Sciatic nerve (tissue), 2 donors: ENCODE results near the gene SHB. TPM values are rescaled to one million over a fixed set of nuclear protein-coding genes. Genes with fewer than 3 reads are reported as not detected.

Experiments
- ATAC-seq: fragments of 200-7000 bp; cut with Tn5 transposase; one replicate; pipeline ENCODE4 v1.9.1; 2020; ENCODE audit warnings: mild to moderate bottlenecking, moderate library complexity
- DNase-seq: peaks from one replicate; pipeline ENCODE4 v3.0.0-alpha.2; 2020; ENCODE audit warnings: low spot score
- intact Hi-C: fragments of 100-400 bp; cut with DNase I; formaldehyde crosslinking; loops from one replicate; pipeline ENCODE4 v1.14.2; 2022
- total RNA-seq: library from RNA; stranded (reverse); fragmentation: NEBNext Ultra II Directional; extraction: Animal tissue kit (Norgen Biotek cat#: 25700); gene quantifications from one replicate; pipeline ENCODE4 v1.2.1, GENCODE V29; 2021
- donor health status: DM: no; HTN: no; CAD: no.
- donor health status: DM: no; HTN: no; CAD: no.

SHB gene
- total RNA-seq, 1 donor from 2014 or later, result 15.9 TPM

DNA sequence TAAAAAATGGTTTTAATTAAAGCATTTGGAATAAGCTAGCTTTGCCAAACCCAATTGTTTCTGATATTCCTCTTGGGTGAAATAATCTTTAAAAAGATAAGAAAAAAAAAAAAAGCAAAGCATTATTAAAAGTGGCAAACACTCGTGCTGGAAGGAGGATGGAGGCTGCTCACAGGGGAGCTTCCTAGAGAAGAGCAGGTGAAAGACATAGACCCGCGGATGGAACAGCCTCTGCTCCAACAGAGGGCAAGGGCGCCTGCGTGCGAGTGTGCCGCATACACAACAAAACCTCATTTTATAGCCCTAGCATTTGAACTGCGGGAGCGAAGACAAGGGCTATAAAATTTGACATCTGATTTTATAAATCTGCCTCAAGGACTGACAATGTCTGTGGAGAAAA, 131.7 kb downstream of the SHB start:
- DNase-seq (no peak), ATAC-seq (no peak)
- intact Hi-C loops, result no loop called here

- ATAC-seq (no peak), DNase-seq (no peak)
- intact Hi-C loops, result no loop called here
Measured at GRCh38 chr9:37936965-37937364, 132.1 kb downstream of the SHB start.

- intact Hi-C loops, result no loop called here
- ATAC-seq, result no peak
- DNase-seq, result no peak
Measured at GRCh38 chr9:37936376-37936775, 132.7 kb downstream of the SHB start.

DNA sequence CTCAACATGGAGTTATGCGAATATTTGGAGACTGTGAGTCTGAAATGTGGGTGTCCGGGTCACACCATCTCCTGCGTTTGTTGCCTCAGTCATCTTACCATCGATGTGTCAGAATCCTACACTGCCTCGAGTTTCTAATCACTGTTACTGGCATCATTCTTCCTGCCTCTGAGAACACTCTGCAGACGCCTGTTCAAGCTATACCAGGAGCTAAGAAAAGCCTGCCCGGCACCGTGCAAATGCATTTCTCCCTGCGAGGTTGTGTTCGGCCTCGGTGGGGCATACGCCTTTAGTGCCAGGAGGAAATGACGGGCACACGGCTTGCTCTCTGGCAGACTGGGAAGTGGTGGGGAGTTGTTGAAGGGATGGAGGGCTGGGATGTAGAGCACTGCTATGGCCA, 133.9 kb downstream of the SHB start:
- intact Hi-C loops, result no loop called here
- no peak for ATAC-seq
- no peak for DNase-seq

DNA sequence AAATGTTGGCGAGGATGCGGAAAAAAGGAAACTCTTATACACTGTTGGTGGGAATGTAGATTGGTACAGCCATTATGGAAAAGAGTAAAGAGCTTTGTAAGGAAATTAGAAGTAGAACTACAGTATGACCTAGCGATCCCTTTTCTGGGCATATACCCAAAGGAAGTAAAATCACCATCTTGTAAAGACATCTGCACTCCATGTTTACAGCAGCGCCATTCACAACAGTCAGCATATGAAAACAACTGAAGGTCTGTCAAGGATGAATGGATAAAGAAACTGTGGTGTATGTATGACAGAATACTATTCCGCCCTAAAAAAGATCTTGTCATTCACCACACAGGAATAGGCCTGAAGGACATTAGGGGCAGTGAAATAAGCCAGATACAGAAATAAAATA, 137.4 kb downstream of the SHB start:
- no peak for ATAC-seq
- no peak for DNase-seq
- intact Hi-C loops, result no loop called here

- ATAC-seq, result no peak
- intact Hi-C loops, result no loop called here
- DNase-seq, result no peak
Measured at GRCh38 chr9:37929441-37929895, 139.6 kb downstream of the SHB start.

DNA sequence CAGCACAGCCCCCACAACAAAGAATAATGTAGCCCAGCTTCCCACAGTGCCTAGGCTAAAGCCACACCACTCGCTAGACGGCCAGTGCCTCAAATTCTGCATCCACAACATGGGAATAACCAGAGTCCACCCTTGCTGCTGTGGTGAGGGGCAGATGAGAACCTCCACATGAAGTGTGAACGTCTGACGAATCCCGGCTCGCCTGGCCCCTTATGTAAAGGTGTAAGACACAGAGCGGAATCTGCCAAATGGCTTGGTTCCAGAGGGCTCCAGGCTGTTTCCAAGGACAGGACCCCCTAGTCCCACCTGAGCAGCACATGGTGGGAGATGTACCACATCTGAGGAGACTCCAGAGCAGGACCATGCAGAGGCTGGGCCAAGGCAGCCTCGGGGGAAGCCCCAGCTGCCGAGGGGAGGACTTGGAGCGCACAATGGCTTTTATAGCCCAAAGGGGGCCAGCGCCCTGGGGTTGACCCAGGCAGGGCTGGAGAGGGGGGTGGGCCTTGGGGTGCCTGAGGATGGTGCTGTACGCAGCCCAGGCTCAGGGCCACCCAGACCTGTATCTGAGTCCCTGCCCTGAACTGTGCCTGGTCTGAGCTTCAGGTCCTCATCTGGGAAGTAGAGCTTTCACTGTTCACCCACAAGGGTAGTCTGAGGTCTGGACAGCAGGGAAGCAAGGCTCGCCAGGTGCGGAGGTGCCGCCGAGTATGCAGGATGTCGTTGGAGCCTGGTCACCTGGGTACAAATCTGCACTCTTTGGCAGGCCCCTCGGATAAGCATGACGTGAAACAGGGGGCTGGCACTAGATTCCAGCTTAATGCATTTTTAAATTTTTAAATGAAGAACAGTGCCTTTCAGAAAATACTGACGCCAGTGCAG, 140.2 kb downstream of the SHB start:
- ATAC-seq (peak; percentile 9), DNase-seq (no peak)
- intact Hi-C loops, result no loop called here

- no peak for ATAC-seq
- intact Hi-C loops, result no loop called here
- no peak for DNase-seq
Measured at GRCh38 chr9:37927601-37928551, 141.2 kb downstream of the SHB start.

DNA sequence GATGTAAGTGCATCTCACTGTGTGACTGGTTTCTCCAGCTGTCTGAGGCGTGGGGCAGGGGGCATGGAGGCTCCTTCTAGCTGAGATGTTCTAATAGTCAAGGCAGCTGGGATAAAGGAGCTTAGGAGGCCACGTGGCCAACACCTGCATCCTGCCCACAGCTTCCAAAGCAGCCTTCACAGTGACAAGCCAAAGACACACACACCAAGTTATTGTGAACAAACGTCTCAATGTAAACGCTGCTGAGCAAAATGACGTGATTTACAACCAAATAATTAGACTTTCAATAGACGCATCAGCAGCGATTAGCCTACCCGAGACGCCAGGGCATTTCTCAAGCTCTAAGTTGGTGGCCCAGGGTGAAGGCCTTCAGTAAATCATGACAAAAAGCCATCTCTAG, 141.9 kb downstream of the SHB start:
- intact Hi-C loops, result no loop called here
- ATAC-seq (no peak), DNase-seq (no peak)

DNA sequence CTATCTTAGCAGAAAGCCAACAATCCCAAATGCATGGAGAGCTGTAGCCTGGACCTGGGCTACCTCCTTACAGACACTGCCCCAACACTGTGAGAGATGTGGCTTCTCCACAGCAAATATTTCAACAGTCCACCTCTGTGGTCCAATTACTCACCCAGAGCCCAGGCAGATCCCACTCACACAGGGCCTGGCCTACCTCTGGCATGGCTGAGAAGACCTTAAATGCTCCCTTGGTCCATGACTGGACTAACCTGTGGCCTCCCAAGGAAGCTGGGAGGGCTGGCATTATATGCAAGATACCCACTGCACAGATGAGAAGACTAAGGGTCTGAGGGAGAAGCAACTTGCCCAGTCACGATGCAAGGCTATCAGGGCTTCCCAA, 142.3 kb downstream of the SHB start:
- intact Hi-C loops, result no loop called here
- ATAC-seq, result no peak
- no peak for DNase-seq

- no peak for ATAC-seq
- no peak for DNase-seq
- intact Hi-C loops, result no loop called here
Measured at GRCh38 chr9:37925786-37926736, 143.0 kb downstream of the SHB start.

DNA sequence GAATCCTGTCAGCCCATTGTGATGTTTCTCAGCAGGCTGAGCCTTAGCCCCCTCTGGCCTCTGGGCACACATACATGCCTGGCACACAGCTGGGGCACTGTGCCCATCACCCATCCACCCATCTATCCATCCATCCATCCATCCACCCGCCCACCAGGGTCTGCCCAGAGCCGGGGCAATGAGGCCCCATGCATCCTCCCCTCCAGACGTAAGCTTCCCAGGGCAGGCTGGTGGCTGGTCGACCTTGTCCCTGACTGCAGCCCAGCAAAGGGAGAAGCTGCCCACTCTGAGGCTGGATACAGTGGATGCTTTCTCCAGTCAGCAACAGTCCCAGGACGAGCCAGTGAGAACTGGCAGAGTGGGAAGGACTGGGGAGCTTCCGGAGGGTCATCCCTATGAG, 144.0 kb downstream of the SHB start:
- intact Hi-C loops, result no loop called here
- ATAC-seq (no peak), DNase-seq (no peak)

DNA sequence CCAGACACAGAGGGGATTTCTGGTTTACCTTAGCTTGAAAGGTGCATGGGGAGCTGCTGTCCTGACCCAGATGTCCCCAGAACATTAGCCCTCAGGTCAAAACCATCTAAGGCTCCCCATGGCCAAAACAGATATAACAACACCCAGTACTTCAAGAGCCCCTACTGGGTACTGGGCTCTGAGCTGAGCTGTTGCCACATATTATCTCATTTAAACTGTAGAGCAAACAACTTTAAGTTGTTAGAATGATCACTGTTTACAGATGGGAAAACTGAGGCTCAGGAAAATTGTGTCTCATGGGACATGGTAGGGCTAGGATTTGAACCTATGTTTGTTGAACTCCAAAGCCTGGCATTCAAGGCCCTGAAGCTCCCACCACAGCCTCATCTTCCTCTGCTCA, 144.5 kb downstream of the SHB start:
- DNase-seq (no peak), ATAC-seq (no peak)
- intact Hi-C loops, result no loop called here

DNA sequence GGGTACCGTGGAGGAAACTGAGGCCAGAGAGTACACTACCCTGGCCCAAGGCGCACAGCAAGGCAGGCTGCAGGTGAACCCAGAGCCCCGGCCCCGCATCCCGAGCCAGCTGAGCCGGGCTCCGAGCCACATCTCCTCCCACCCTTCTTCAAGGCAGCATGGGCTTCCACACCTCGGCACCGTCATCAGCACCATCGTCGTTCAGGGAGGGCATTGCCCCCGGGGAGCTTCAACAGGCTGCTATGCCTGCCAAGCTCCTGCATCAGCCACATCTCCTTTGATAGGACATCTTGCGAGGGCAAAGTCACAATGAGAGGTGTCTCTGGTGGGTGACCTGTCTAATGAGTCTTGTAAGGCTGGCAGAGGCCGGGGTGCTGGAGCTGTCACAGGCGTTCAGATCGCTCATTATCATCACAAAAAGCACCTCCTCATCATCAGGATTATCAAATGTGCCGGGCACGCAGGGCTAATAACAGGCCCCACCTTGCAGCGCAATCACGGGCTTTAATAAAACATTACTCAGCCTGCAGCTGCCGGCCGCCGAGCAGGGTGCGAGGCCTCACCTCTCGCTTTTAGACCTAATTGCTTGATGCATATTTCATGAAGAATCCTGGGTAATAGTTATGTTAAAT, 145.1 kb downstream of the SHB start:
- intact Hi-C loops, result no loop called here
- no peak for DNase-seq
- no peak for ATAC-seq

GRCh38 chr9:37923118-37923795, 145.8 kb downstream of the SHB start:
- no peak for ATAC-seq
- intact Hi-C loops, result no loop called here
- DNase-seq, result no peak

DNA sequence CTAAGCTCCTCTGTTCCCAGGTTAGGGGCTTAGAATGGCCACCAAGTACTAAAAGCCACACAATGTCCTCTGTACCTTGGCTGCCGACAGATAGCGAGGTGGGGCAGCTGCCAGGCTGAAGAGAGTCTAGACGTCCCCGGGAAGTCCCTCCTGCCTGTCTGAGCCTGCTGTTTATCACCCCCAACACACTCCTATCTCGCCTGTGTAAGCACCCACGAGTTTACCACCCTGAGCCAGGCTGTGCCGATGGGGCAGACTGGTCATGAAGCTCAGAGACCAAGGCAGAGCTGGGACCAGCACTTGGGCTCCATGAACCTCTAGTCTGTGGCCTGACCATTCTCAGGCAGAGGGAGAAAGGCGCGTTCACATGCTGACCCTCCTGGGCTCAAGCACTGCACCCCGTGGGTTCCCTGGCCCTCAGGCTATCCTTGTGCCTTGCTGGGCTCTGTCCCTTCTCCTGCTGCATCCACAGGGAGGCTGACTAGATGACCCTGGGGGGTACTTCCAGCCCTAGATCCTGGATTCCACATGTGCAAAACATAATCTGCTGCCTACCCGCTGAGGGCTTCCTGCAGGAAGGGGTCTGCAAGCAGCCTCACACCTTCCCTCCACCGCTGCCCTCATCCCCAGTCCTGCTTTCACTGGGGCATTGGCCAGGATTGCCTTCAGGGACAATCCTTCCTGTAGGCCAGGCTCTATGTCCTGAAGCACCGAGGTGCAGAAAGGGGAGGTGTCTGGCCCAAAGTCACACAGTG, 146.5 kb downstream of the SHB start:
- intact Hi-C loops, result no loop called here
- DNase-seq (no peak), ATAC-seq (no peak)

DNA sequence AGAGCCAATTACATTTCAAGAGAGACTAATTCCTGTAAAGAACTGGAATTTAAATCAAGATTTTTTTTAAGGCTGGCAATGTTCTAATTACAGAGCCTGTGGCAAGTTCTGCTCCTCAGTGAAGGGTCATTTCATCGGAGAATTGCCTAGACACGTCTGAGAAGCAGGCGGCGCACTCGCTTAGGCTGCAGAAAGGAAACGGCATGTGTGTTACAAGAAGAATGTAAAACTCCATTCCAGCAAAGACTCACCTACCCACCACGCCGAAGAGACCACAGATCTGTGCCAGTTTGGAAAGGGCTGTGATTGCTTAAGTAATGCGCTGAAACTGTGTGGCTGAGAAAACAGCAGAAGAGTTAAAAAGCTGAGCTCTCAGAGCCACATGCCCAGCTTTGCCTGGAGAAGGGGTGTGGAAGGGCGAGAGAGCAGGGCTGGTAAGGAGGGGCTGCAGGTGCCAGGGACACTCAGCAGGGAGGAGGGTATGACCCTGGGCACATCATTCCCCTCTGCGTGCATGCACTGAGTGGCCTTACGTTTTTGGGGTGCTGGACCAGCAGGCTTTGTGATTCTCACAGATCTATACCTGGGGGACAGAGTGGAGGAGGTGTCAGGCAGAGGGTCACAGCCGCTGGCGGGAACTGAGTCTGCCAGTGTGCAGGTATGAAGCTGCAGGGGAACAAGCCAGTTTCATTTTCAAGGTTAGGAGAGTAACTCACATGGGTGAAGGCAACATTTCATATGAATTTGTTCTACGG, 147.3 kb downstream of the SHB start:
- DNase-seq (no peak), ATAC-seq (no peak)
- intact Hi-C loops, result no loop called here
